Activated naive CD8-positive, alpha-beta T cell treated with anti-CD3 and anti-CD28 coated beads, Interleukin-2, amount 50 U/mL, for 16 hours (primary cell): ENCODE data around the gene GALP.
"Not testable (repeated sequence)": the region's sequence is repeated elsewhere in the genome, so short reads cannot be mapped to it uniquely, and the experiment has no call there.

Experiments
- DNase-seq: peaks from one replicate; pipeline ENCODE4 v3.0.0-alpha.2; 2020; ENCODE audit warnings: low read depth, low spot score

GALP gene

DNA sequence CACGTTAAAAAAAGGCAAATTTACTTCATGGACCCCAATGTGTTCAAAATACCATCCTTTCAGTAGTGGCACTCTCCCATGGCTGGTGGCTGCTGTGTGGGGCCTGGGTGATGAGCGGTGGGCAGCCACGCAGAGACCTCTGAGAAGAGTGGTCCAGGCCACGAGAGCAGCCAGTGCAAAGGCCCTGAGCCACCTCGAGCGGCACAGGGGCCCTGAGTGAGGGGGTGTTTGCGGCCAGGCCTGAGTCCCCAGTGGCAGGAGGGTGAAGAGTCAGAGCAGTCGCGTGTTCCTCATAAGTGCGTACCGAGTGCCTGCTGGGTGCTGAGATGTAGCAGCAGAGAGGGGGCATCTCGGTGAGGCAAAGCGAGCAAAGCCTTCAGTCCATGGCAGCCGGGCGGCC, 27.7 kb upstream of the GALP start:
- DNase-seq, result no peak

DNA sequence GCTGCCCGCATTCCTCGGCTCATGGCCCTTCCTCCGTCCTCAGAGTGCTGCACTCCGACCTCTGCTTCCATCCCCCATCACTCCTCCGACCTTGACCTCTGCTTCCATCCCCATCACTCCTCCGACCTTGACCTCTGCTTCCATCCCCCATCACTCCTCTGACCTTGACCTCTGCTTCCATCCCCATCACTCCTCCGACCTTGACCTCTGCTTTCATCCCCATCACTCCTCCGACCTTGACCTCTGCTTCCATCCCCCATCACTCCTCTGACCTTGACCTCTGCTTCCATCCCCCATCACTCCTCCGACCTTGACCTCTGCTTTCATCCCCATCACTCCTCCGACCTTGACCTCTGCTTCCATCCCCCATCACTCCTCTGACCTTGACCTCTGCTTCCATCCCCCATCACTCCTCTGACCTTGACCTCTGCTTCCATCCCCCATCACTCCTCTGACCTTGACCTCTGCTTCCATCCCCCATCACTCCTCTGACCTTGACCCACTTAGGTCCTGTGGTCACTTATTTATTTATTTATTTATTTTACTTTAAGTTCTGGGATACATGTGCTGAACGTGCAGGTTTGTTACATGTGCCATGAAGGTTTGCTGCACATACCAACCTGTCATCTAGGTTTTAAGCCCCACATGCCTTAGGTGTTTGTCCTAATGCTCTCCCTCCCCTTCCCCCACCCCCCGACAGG, 26.7 kb upstream of the GALP start:
- DNase-seq, result not testable (repeated sequence)

- DNase-seq, result no peak
Observed at GRCh38 chr19:56149656-56150038, 26.2 kb upstream of the GALP start.

DNA sequence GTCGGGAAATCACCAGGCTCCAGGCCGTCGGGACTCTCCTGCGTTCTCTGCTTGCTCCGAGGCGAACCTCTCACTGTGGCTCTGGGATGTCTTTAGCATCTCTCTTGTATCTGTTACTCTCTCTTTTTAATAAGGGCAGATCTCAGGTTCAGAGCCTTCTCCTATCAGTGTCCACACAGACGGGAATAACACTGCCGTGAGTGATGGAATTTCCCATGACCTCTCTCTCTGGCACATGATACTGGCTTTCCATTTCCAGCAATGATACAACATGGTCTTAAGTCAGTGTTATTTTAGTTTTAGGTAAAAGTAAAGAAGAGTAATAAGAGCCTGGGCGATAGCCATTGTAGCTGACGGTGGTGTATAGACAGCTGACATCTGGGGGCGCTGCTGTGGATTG, 25.4 kb upstream of the GALP start:
- DNase-seq, result no peak

DNA sequence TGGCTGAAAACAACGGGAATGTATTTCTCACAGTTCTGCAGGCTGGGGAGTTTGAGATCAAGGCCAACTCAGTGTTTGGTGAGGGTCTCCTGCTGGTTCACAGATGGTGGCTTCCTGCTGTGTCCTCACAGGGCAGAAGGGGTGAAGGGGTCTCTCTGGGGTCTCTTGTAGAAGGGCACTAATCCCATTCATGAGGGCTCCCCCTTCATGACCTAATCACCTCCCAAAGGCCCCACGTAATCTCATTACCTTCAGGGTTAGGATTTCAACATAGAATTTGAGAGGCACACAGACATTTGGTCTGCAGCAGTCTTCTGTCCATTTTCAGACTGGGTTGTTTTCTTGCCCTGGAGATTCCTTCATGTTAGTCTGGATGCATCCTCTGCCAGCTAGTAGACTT, 23.2 kb upstream of the GALP start:
- DNase-seq, result no peak

DNA sequence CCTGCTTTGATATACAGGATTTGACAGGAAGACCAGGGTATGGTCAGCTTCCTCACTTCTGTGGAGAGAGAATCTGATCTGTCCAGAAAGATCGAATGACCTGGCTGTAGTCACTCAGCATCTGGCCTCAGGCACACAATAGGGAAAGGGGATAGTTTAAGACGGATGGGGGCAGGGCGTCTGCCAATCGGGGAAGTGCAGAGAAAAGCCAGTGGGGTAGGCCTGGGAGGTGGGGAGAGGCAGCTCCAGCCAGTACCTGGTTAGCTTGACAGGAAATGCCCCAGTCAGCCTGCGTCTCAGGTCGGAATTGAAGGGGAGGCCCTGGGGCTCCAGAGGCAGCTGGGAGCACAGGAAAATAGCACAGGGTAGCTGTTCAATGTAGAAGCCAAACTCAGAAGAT, 22.3 kb upstream of the GALP start:
- DNase-seq, result no peak

DNA sequence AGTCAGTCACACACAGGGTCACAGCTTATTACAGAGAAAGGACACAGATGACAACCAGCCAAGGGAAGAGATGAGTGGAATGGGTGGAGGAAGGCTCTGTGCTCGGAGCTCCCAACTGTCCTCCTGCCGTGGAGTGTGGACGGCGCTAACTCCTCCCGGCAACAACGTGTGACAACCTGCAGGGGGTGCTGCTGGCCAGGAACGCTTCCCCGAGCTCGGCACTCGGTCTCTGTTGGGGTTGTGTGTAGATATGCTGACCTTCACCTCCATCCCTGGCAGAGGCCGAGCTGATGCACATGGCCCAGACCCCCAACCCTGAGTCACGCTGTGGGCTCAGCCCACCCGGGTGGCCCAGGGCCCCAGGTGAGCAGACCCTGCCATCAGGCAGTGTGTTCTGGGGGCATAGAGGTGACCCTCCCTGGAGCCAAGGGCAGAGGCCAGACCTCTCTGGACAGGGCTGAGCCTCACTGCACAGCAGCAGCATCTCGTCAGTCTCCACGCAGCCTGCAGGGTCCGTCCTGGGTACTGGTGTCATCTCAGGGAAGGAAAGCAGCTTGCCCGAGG, 20.6 kb upstream of the GALP start:
- DNase-seq, result no peak

DNA sequence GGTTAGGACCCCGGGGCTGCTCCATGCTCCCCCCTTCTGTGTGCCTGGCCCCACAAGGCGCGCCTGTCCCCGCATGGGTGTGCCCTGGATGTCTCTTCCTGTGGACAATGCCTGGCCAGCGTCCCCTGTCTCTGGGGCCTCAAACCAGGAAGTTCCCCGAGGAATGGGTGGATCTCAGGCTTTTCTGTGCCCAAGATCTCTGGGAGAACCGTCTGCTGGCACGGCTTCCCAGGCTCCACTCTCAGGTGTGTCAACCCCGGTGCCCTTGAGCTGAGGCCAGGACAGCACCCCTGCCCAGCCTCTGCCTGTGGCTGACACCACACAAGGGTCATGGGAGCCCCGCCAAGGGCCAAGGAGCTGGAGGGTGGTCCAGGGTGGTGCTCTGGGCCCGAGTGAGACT, 19.0 kb upstream of the GALP start:
- no peak for DNase-seq

DNA sequence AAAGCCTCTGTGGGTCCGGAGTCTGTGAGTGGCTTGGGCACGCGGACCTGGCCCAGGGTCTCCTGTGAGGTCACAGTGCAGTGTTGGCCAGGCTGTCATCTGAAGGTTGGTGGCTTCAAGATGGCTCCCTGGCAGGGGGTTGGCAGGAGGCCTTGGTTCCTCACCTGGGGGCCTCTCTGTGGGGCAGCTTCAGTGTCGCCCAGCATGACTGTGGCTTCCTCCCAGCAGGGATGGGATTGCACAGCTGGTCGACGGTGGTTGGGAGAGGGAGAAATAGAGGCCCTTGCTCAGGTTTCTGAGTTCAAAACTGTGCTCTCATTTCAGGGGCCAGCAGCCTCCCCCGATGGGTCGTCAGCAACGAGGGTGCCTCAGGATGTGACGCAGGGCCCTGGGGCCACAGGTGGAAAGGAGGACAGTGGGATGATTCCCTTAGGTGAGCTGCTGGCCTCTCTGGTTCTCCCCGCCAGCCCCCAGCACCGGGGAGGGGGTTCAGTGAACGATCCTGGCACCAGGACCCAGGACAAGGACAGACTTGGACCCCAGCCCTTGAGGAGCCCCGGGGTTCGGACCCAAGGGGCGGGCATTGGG, 17.5 kb upstream of the GALP start:
- DNase-seq, result no peak

GRCh38 chr19:56159009-56159559, 16.7 kb upstream of the GALP start:
- DNase-seq, result no peak

GRCh38 chr19:56159622-56160271, 16.1 kb upstream of the GALP start:
- no peak for DNase-seq

GRCh38 chr19:56161534-56161933, 14.3 kb upstream of the GALP start:
- no peak for DNase-seq

- DNase-seq, result no peak
Observed at GRCh38 chr19:56162258-56162657, 13.6 kb upstream of the GALP start.

DNA sequence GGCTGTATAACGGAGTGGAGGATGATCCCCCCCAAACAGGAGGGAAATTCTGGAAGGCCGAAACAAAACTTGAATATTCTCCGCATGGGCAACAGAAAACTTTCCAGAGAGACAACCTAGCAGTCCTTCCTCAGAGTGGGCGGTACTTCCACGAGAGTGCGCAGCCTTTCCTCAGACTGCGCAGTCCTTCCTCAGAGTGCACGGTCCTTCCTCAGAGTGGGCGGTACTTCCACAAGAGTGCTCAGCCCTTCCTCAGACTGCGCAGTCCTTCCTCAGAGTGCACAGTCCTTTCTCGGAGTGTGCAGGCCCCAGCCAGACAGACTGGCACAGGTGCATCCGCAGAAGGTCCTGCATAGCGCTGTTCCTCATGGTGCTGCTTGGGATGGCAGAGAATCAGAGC, 12.7 kb upstream of the GALP start:
- DNase-seq, result no peak

DNA sequence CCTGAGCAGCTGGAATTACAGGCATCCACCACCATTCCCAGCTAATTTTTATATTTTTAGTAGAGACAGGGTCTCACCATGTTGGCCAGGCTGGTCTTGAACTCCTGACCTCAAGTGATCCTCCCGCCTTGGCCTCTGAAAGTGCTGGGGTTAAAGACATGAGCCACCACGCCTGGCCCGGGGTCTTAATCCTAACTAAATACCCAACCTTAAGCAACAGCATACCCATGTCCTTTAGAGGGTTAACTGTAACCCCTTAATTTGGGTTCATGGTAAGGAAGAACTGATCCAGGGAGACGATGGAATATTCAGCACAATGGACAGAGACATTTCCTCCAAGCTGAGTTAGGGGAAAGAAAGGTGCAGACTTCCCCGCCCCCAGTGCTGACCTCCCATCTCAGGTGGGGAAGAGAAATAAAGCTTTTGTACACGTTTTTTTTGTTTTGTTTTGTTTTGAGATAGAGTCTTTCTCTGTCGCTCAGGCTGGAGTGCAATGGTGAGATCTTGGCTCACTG, 8.7 kb upstream of the GALP start:
- no peak for DNase-seq

GRCh38 chr19:56170261-56170660, 5.5 kb upstream of the GALP start:
- DNase-seq, result no peak

DNA sequence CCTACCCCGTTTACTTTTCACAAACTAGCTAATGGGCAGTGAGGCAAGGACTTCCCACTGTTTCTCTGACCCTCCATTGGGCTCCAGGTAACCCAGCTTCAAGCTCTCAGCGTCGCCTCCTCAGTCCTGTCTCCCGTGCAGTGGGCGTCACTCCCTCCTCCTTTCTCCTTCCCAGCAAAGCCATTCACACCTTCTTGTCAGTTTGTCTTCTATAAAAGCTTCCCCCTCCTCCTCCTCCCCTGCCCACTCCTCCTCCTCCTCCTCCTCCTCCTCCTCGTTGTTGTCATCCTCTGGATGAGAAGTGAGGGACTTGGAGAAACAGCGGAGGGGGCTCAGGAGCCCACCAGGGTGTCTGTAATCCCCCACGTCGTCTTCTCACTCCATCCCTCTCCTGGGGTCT, 1.7 kb upstream of the GALP start:
- no peak for DNase-seq

- DNase-seq, result no peak
Observed at GRCh38 chr19:56174550-56174949, 1.3 kb upstream of the GALP start.

DNA sequence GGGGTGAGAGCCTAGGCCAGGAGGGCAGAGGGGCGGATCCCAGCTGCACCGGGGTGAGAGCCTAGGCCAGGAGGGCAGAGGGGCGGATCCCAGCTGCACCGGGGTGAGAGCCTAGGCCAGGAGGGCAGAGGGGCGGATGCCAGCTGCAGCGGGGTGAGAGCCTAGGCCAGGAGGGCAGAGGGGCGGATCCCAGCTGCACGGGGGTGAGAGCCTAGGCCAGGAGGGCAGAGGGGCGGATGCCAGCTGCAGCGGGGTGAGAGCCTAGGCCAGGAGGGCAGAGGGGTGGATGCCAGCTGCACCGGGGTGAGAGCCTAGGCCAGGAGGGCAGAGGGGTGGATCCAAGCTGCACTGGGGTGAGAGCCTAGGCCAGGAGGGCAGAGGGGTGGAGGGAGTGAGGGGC, 502 bp downstream of the GALP start:
- DNase-seq, result not testable (repeated sequence)

- no peak for DNase-seq
Observed at GRCh38 chr19:56176881-56177280, 1.1 kb downstream of the GALP start.

- no peak for DNase-seq
Observed at GRCh38 chr19:56177564-56178243, 1.9 kb downstream of the GALP start.

- DNase-seq, result no peak
Observed at GRCh38 chr19:56189785-56190184, 14.0 kb downstream of the GALP start.
